GM23338 (cell line): Measurements from ENCODE around the gene KCNIP2. TPM values are rescaled to one million over a fixed set of nuclear protein-coding genes. Genes with fewer than 3 reads are reported as not detected.
A peak's percentile ranks its signal among the peaks of the same experiment; 100 is the strongest.

Experiments
- ATAC-seq: fragments of 200-7000 bp; cut with Tn5 transposase; 3 replicates; pipeline ENCODE4 v1.9.1; 2020
- DNase-seq: peaks from one replicate; pipeline ENCODE4 v3.0.0-alpha.2; 2015; ENCODE audit warnings: low spot score
- H2AFZ ChIP-seq: fragments of 200-600 bp; sonication (generic); 2 replicates; pipeline ENCODE4 v1.8.0; 2016; ENCODE audit warnings: antibody characterized with exemption, mild to moderate bottlenecking, moderate library complexity
- H3F3A ChIP-seq: fragments of 200-600 bp; sonication (generic); replicated peaks from 2 replicates; pipeline ENCODE4 v1.8.0; 2017; ENCODE audit warnings: antibody characterized with exemption, mixed run types, low read depth
- H3K27ac ChIP-seq: fragments of 200-600 bp; sonication (generic); 2 replicates; pipeline ENCODE4 v1.6.1; 2016; ENCODE audit warnings: low read depth
- H3K27me3 ChIP-seq: fragments of 200-600 bp; sonication (generic); 2 replicates; pipeline ENCODE4 v1.8.0; 2016; ENCODE audit warnings: mild to moderate bottlenecking, mixed run types, moderate library complexity; ENCODE audit not compliant: insufficient read depth
- H3K36me3 ChIP-seq: fragments of 200-600 bp; sonication (generic); 2 replicates; pipeline ENCODE4 v1.8.0; 2016; ENCODE audit warnings: mild to moderate bottlenecking; ENCODE audit not compliant: insufficient read depth
- H3K4me1 ChIP-seq: fragments of 200-600 bp; sonication (generic); 2 replicates; pipeline ENCODE4 v1.8.0; 2016; ENCODE audit warnings: mild to moderate bottlenecking, moderate library complexity; ENCODE audit not compliant: insufficient read depth
- H3K4me2 ChIP-seq: fragments of 200-600 bp; sonication (generic); 2 replicates; pipeline ENCODE4 v1.7.1; 2017; ENCODE audit warnings: mixed run types
- H3K4me3 ChIP-seq: fragments of 200-600 bp; sonication (generic); 2 replicates; pipeline ENCODE4 v1.6.1; 2016; ENCODE audit warnings: mixed run types
- H3K79me2 ChIP-seq: fragments of 200-600 bp; sonication (generic); replicated peaks from 2 replicates; pipeline ENCODE4 v1.8.0; 2017; ENCODE audit warnings: mild to moderate bottlenecking; ENCODE audit not compliant: insufficient read depth
- H3K9me2 ChIP-seq: fragments of 200-600 bp; sonication (generic); 2 replicates; pipeline ENCODE4 v1.8.0; 2017; ENCODE audit not compliant: insufficient read depth
- H4K20me1 ChIP-seq: fragments of 200-600 bp; sonication (generic); replicated peaks from 2 replicates; pipeline ENCODE4 v1.8.0; 2017; ENCODE audit warnings: mild to moderate bottlenecking; ENCODE audit not compliant: insufficient read depth
- H3K27ac Mint-ChIP-seq: 2 replicates; pipeline ENCODE4 v1.8.0; 2020; ENCODE audit warnings: inconsistent platforms, mild to moderate bottlenecking, moderate library complexity, mixed read lengths
- H3K27me3 Mint-ChIP-seq: 3 replicates; pipeline ENCODE4 v1.8.0; 2022; ENCODE audit warnings: low read depth, mild to moderate bottlenecking, moderate library complexity, mixed read lengths, inconsistent platforms; ENCODE audit not compliant: insufficient read depth, poor library complexity
- H3K36me3 Mint-ChIP-seq: 3 replicates; pipeline ENCODE4 v1.8.0; 2021; ENCODE audit warnings: low read depth, mild to moderate bottlenecking, inconsistent platforms, moderate library complexity, mixed read lengths
- H3K4me1 Mint-ChIP-seq: 3 replicates; pipeline ENCODE4 v1.8.0; 2020; ENCODE audit warnings: mild to moderate bottlenecking, inconsistent platforms, mixed read lengths
- H3K4me3 Mint-ChIP-seq: 3 replicates; pipeline ENCODE4 v1.8.0; 2021; ENCODE audit warnings: moderate library complexity, mild to moderate bottlenecking, inconsistent platforms, mixed read lengths
- H3K9me3 Mint-ChIP-seq: 3 replicates; pipeline ENCODE4 v1.8.0; 2020; ENCODE audit warnings: moderate library complexity, mild to moderate bottlenecking, inconsistent platforms, mixed read lengths
- EZH2 ChIP-seq: fragments of 200-600 bp; sonication (generic); IDR thresholded peaks from one replicate; pipeline ENCODE4 v1.8.0; 2017; ENCODE audit warnings: antibody characterized with exemption, mild to moderate bottlenecking, low read depth; ENCODE audit not compliant: unreplicated experiment
- EZH2phosphoT487 ChIP-seq: fragments of 200-600 bp; sonication (generic); IDR thresholded peaks from one replicate; pipeline ENCODE4 v1.8.1; 2018; ENCODE audit warnings: antibody characterized with exemption; ENCODE audit not compliant: unreplicated experiment
- JUNB ChIP-seq: IDR thresholded peaks from one replicate; pipeline ENCODE4 v1.6.1; 2016; ENCODE audit warnings: antibody characterized with exemption; ENCODE audit not compliant: unreplicated experiment
- POLR2AphosphoS5 ChIP-seq: IDR thresholded peaks from 2 replicates; pipeline ENCODE4 v1.6.1; 2016; ENCODE audit warnings: antibody characterized with exemption, low read depth
- STAT1 ChIP-seq: IDR thresholded peaks from one replicate; pipeline ENCODE4 v1.6.1; 2016; ENCODE audit warnings: antibody characterized with exemption; ENCODE audit not compliant: unreplicated experiment
- ZNF114 ChIP-seq: fragments of 250-450 bp; sonication (Bioruptor Pico); IDR thresholded peaks from 2 replicates; pipeline ENCODE4 v1.5.0; 2020; ENCODE audit warnings: mild to moderate bottlenecking, moderate library complexity
- ZNF331 ChIP-seq: fragments of 250-450 bp; sonication (Bioruptor Pico); IDR thresholded peaks from 2 replicates; pipeline ENCODE4 v1.5.0; 2020; ENCODE audit warnings: low read depth, mild to moderate bottlenecking, moderate library complexity
- polyA plus RNA-seq: library from polyadenylated mRNA; unstranded; fragments of >200 nt; fragmentation: Nextera tagmentation; extraction: Ambion mirVana; gene quantifications from 2 replicates; pipeline ENCODE4 v1.2.1, GENCODE V29; 2016
- total RNA-seq: library from RNA; depleted of rRNA; stranded (reverse); fragments of >200 nt; shearing (Covaris generic); gene quantifications from 2 replicates; pipeline ENCODE4 v1.2.3, GENCODE V29; 2014
- TF ChIP-seq, protein P1 (sequence below): fragments of 250-450 bp; sonication (Bioruptor Pico); IDR thresholded peaks from 2 replicates; pipeline ENCODE4 v1.5.0; 2020; ENCODE audit warnings: mild to moderate bottlenecking, moderate library complexity
- TF ChIP-seq, protein P2 (sequence below): IDR thresholded peaks from one replicate; pipeline ENCODE4 v1.6.1; 2018; ENCODE audit warnings: antibody characterized with exemption; ENCODE audit not compliant: unreplicated experiment
- TF ChIP-seq, protein P3 (sequence below): IDR thresholded peaks from 2 replicates; pipeline ENCODE4 v1.6.1; 2016; ENCODE audit warnings: antibody characterized with exemption
- TF ChIP-seq, protein P4 (sequence below), 2 experiments: fragments of 200-600 bp in 1 of 2; sonication (generic) in 1 of 2; conservative IDR thresholded peaks; 2 replicates each; pipeline versions ENCODE4 v1.5.1 to v1.6.1; 2016 to 2017; ENCODE audit warnings: antibody characterized with exemption in 2 of 2, low read depth in 2 of 2, mild to moderate bottlenecking in 2 of 2, moderate library complexity in 1 of 2

Gene KCNIP2
- total and polyA plus RNA-seq, 2 experiments from 2014 or later = 2.2 to 2.6 TPM

DNA sequence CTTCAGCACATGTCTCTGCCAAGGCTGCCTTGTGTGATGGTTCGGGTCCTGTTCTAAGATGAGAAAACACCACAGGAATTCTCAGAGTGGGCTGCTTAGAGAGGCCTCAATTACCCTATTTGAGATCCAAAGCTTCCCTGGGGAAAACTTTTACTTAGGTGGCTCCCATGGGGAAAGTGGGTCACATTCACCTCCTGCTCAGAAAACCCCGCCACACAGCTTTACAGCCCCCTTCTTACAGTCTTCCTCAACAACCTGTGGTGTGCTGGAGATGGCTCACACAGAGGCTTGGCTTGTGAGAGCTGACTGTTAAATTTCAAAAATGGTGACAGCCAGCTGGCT, 36.6 kb upstream of the KCNIP2 start:
- no peak for ATAC-seq
- H3K36me3 Mint-ChIP-seq = no peaks in the 10 kb centered on the region

More for the DNA sequence above, 36.6 kb upstream of the KCNIP2 start:
- Histone ChIP-seq H3K4me2 (no peak overlapping the region), H3K4me1 (no peaks in the 10 kb centered on the region), H3K9me2 (no peaks in the 10 kb centered on the region), H3K36me3 (no peaks in the 10 kb centered on the region), H3K27ac (peak overlapping the region; percentile 66; the same call in 1 of the 2 replicates), H3K4me3 (no peak overlapping the region), H3K27me3 (no peaks in the 10 kb centered on the region), H3F3A (no peaks in the 10 kb centered on the region), H3K79me2 (no peaks in the 10 kb centered on the region), H2AFZ (no peak overlapping the region), H4K20me1 (no peaks in the 10 kb centered on the region)
- Mint-ChIP-seq H3K27me3 (no peaks in the 10 kb centered on the region), H3K4me3 (no peak overlapping the region), H3K27ac (no peak overlapping the region; the same call in 1 of the 2 replicates), H3K9me3 (no peaks in the 10 kb centered on the region), H3K4me1 (peaks cover 2% of the 10 kb centered on the region; the same call in 2 of the 3 replicates)
- TF ChIP-seq, protein P1, sequence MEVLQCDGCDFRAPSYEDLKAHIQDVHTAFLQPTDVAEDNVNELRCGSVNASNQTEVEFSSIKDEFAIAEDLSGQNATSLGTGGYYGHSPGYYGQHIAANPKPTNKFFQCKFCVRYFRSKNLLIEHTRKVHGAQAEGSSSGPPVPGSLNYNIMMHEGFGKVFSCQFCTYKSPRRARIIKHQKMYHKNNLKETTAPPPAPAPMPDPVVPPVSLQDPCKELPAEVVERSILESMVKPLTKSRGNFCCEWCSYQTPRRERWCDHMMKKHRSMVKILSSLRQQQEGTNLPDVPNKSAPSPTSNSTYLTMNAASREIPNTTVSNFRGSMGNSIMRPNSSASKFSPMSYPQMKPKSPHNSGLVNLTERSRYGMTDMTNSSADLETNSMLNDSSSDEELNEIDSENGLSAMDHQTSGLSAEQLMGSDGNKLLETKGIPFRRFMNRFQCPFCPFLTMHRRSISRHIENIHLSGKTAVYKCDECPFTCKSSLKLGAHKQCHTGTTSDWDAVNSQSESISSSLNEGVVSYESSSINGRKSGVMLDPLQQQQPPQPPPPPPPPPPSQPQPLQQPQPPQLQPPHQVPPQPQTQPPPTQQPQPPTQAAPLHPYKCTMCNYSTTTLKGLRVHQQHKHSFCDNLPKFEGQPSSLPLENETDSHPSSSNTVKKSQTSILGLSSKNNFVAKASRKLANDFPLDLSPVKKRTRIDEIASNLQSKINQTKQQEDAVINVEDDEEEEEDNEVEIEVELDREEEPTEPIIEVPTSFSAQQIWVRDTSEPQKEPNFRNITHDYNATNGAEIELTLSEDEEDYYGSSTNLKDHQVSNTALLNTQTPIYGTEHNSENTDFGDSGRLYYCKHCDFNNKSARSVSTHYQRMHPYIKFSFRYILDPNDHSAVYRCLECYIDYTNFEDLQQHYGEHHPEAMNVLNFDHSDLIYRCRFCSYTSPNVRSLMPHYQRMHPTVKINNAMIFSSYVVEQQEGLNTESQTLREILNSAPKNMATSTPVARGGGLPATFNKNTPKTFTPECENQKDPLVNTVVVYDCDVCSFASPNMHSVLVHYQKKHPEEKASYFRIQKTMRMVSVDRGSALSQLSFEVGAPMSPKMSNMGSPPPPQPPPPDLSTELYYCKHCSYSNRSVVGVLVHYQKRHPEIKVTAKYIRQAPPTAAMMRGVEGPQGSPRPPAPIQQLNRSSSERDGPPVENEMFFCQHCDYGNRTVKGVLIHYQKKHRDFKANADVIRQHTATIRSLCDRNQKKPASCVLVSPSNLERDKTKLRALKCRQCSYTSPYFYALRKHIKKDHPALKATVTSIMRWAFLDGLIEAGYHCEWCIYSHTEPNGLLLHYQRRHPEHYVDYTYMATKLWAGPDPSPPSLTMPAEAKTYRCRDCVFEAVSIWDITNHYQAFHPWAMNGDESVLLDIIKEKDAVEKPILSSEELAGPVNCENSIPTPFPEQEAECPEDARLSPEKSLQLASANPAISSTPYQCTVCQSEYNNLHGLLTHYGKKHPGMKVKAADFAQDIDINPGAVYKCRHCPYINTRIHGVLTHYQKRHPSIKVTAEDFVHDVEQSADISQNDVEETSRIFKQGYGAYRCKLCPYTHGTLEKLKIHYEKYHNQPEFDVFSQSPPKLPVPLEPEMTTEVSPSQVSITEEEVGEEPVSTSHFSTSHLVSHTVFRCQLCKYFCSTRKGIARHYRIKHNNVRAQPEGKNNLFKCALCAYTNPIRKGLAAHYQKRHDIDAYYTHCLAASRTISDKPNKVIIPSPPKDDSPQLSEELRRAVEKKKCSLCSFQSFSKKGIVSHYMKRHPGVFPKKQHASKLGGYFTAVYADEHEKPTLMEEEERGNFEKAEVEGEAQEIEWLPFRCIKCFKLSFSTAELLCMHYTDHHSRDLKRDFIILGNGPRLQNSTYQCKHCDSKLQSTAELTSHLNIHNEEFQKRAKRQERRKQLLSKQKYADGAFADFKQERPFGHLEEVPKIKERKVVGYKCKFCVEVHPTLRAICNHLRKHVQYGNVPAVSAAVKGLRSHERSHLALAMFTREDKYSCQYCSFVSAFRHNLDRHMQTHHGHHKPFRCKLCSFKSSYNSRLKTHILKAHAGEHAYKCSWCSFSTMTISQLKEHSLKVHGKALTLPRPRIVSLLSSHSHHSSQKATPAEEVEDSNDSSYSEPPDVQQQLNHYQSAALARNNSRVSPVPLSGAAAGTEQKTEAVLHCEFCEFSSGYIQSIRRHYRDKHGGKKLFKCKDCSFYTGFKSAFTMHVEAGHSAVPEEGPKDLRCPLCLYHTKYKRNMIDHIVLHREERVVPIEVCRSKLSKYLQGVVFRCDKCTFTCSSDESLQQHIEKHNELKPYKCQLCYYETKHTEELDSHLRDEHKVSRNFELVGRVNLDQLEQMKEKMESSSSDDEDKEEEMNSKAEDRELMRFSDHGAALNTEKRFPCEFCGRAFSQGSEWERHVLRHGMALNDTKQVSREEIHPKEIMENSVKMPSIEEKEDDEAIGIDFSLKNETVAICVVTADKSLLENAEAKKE (CRISPR knock-in tag) = no peak
- TF ChIP-seq ZNF331 (CRISPR knock-in tag) = no peak
- no peak for TF ChIP-seq JUNB
- no peak for TF ChIP-seq ZNF114 (CRISPR knock-in tag)
- TF ChIP-seq, protein P2, sequence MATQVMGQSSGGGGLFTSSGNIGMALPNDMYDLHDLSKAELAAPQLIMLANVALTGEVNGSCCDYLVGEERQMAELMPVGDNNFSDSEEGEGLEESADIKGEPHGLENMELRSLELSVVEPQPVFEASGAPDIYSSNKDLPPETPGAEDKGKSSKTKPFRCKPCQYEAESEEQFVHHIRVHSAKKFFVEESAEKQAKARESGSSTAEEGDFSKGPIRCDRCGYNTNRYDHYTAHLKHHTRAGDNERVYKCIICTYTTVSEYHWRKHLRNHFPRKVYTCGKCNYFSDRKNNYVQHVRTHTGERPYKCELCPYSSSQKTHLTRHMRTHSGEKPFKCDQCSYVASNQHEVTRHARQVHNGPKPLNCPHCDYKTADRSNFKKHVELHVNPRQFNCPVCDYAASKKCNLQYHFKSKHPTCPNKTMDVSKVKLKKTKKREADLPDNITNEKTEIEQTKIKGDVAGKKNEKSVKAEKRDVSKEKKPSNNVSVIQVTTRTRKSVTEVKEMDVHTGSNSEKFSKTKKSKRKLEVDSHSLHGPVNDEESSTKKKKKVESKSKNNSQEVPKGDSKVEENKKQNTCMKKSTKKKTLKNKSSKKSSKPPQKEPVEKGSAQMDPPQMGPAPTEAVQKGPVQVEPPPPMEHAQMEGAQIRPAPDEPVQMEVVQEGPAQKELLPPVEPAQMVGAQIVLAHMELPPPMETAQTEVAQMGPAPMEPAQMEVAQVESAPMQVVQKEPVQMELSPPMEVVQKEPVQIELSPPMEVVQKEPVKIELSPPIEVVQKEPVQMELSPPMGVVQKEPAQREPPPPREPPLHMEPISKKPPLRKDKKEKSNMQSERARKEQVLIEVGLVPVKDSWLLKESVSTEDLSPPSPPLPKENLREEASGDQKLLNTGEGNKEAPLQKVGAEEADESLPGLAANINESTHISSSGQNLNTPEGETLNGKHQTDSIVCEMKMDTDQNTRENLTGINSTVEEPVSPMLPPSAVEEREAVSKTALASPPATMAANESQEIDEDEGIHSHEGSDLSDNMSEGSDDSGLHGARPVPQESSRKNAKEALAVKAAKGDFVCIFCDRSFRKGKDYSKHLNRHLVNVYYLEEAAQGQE = no peak
- TF ChIP-seq POLR2AphosphoS5 = no peak
- TF ChIP-seq, protein P3, sequence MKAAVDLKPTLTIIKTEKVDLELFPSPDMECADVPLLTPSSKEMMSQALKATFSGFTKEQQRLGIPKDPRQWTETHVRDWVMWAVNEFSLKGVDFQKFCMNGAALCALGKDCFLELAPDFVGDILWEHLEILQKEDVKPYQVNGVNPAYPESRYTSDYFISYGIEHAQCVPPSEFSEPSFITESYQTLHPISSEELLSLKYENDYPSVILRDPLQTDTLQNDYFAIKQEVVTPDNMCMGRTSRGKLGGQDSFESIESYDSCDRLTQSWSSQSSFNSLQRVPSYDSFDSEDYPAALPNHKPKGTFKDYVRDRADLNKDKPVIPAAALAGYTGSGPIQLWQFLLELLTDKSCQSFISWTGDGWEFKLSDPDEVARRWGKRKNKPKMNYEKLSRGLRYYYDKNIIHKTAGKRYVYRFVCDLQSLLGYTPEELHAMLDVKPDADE = no peak
- TF ChIP-seq, protein P4, sequence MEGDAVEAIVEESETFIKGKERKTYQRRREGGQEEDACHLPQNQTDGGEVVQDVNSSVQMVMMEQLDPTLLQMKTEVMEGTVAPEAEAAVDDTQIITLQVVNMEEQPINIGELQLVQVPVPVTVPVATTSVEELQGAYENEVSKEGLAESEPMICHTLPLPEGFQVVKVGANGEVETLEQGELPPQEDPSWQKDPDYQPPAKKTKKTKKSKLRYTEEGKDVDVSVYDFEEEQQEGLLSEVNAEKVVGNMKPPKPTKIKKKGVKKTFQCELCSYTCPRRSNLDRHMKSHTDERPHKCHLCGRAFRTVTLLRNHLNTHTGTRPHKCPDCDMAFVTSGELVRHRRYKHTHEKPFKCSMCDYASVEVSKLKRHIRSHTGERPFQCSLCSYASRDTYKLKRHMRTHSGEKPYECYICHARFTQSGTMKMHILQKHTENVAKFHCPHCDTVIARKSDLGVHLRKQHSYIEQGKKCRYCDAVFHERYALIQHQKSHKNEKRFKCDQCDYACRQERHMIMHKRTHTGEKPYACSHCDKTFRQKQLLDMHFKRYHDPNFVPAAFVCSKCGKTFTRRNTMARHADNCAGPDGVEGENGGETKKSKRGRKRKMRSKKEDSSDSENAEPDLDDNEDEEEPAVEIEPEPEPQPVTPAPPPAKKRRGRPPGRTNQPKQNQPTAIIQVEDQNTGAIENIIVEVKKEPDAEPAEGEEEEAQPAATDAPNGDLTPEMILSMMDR (conservative IDR thresholded peaks at IDR 0.05; ENCODE audit: low read depth in 2 of 2) = no peak
- TF ChIP-seq EZH2phosphoT487 = no peak
- TF ChIP-seq EZH2 = no peak
- TF ChIP-seq STAT1 = no peak
- DNase-seq = no peak
